Heart left ventricle (tissue), 16 donors: Measurements from ENCODE around the gene NGEF. TPM values are rescaled to one million over a fixed set of nuclear protein-coding genes. Genes with fewer than 3 reads are reported as not detected.

Experiments
- ATAC-seq, 4 donors: fragments of 200-7000 bp; cut with Tn5 transposase; one replicate each; pipeline ENCODE4 v1.9.1; 2020 to 2022; ENCODE audit warnings: moderate library complexity in 4 of 4, mild to moderate bottlenecking in 3 of 4, moderate number of reproducible peaks in 1 of 4
- DNase-seq, 5 donors: peaks; one replicate each; pipeline ENCODE4 v3.0.0-alpha.2; 2020
- H3K27ac ChIP-seq, 12 donors: fragments of 200-600 bp; sonication (generic) in 4 of 12; one replicate each; pipeline versions ENCODE4 v1.5.0 to v1.8.0; 2016 to 2022; ENCODE audit warnings: mild to moderate bottlenecking in 2 of 12
- H3K27me3 ChIP-seq, 9 donors: fragments of 200-600 bp; sonication (generic) in 2 of 9; one replicate each; pipeline versions ENCODE4 v1.5.1 to v1.8.0; 2016 to 2022; ENCODE audit warnings: mild to moderate bottlenecking in 3 of 9
- H3K36me3 ChIP-seq, 9 donors: fragments of 200-600 bp; sonication (generic) in 2 of 9; one replicate each; pipeline versions ENCODE4 v1.5.0 to v1.8.0; 2018 to 2022; ENCODE audit warnings: mild to moderate bottlenecking in 2 of 9
- H3K4me1 ChIP-seq, 12 donors: fragments of 200-600 bp; sonication (generic) in 4 of 12; one replicate each; pipeline versions ENCODE4 v1.5.0 to v1.8.0; 2016 to 2022; ENCODE audit warnings: mild to moderate bottlenecking in 3 of 12
- H3K4me3 ChIP-seq, 12 donors: fragments of 200-600 bp; sonication (generic) in 4 of 12; one replicate each; pipeline versions ENCODE4 v1.5.0 to v1.8.0; 2017 to 2022; ENCODE audit warnings: mild to moderate bottlenecking in 9 of 12, moderate library complexity in 4 of 12
- H3K9me3 ChIP-seq, 12 donors: fragments of 200-600 bp; sonication (generic) in 4 of 12; one replicate each; pipeline versions ENCODE4 v1.5.0 to v1.8.0; 2016 to 2022; ENCODE audit warnings: mild to moderate bottlenecking in 1 of 12
- POLR2A ChIP-seq, 2 donors: fragments of 450-650 bp; IDR thresholded peaks; one replicate each; pipeline ENCODE4 v1.6.1; 2017; ENCODE audit warnings: antibody characterized with exemption in 2 of 2, mild to moderate bottlenecking in 2 of 2, moderate library complexity in 2 of 2
- WGBS, 4 donors: extraction: QIAGEN DNeasy Blood & Tissue Kit in 2 of 4; methylation state at CpG; one replicate each; pipeline versions ENCODE4 v1.1.5 to v1.1.7; 2013 to 2018; 5-methylcytosine and 5-hydroxymethylcytosine counted together
- intact Hi-C, 10 donors: fragments of 100-400 bp; cut with DNase I; formaldehyde crosslinking; loops; one replicate each; pipeline versions ENCODE4 v1.11.1 to v1.14.2; 2022
- polyA plus RNA-seq, 2 donors: library from polyadenylated mRNA; stranded (reverse); fragments of 200-250 nt; gene quantifications; one replicate each; pipeline ENCODE4 v1.2.3, GENCODE V29; 2013
- total RNA-seq, 9 donors: library from RNA; depleted of rRNA in 2 of 9; stranded (reverse); fragments of >200 nt in 2 of 9; fragmentation: NEBNext Ultra II Directional in 3 of 9; extraction: Animal tissue kit (Norgen Biotek cat#: 25700) in 3 of 9; gene quantifications; one replicate each; pipeline versions ENCODE4 v1.1.0 to v1.2.4, GENCODE V29; 2016 to 2023
- TF ChIP-seq, protein P1 (sequence below), 12 donors: fragments of 200-600 bp; sonication (generic) in 4 of 12; IDR thresholded peaks; one replicate each; pipeline versions ENCODE4 v1.5.0 to v1.8.0; 2018 to 2022; ENCODE audit warnings: antibody characterized with exemption in 12 of 12, mild to moderate bottlenecking in 5 of 12
- donor health status: ischemic (EF 13 %, LVEDD 7.1; RV severe dilation, severe dysfunction).
- donor health status: healthy with polysubstance abuse.
- donor health status: DM: no; HTN: yes; CAD: no.
- donor health status: DM: no; HTN: no; CAD: no.
- donor health status: ischemic (EF 25% LVEDD 6.9; RV normal size, moderate dysfunction).
- donor health status: ischemic (EF 25% LVEDD 5.7; RV mildly dilated, moderate dysfunction).
- donor health status: healthy.
- donor health status: DM: yes; HTN: yes; CAD: no.
- donor health status: ischemic (EF 35%, LVEDD 5.7; RV mildly dilated, moderate dysfunction).
- donor health status: nonischemic (EF 11% LVEDD 7.7; RV severe dilation, severe dysfunction).
- donor health status: DM: yes; HTN: yes; CAD: no.
- donor health status: PGD.
- donor health status: ischemic (EF 29% LVEDD 5.4; RV normal size, mild dysfunction).
- donor health status: nonischemic (EF 23%, LVEDD 6.1; RV moderate dilation, normal function).

The NGEF gene
- total and polyA plus RNA-seq, 11 donors, result 0.15 to 0.62 (median 0.42) TPM; not detected in 4

DNA sequence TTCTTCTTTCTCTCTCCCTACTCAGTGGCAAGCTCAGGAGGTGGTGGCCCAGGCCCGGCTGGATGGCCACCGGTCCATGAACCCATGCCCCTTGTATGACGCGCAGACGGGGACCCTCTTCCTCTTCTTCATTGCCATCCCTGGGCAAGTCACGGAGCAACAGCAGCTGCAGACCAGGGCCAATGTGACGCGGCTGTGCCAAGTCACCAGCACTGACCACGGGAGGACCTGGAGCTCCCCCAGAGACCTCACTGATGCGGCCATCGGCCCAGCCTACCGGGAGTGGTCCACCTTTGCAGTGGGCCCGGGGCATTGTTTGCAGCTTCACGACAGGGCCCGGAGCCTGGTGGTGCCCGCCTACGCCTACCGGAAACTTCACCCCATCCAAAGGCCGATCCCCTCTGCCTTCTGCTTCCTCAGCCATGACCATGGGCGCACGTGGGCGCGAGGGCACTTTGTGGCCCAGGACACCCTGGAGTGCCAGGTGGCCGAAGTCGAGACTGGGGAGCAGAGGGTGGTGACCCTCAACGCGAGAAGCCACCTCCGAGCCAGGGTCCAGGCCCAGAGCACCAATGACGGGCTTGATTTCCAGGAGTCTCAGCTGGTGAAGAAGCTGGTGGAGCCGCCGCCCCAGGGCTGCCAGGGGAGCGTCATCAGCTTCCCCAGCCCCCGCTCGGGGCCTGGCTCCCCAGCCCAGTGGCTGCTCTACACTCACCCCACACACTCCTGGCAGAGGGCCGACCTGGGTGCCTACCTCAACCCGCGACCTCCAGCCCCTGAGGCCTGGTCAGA, 21.2 kb upstream of the NGEF start:
- H3K27ac ChIP-seq, result no peak overlapping the region
- H3K9me3 ChIP-seq, result no peaks in the 10 kb centered on the region
- no peaks in the 10 kb centered on the region for H3K27me3 ChIP-seq
- DNase-seq, result no peak
- ATAC-seq, result peak in 1 of 4 donors; percentile 39
- TF ChIP-seq POLR2A (IDR thresholded peaks at IDR 0.05), result no peak
- TF ChIP-seq, protein P1, sequence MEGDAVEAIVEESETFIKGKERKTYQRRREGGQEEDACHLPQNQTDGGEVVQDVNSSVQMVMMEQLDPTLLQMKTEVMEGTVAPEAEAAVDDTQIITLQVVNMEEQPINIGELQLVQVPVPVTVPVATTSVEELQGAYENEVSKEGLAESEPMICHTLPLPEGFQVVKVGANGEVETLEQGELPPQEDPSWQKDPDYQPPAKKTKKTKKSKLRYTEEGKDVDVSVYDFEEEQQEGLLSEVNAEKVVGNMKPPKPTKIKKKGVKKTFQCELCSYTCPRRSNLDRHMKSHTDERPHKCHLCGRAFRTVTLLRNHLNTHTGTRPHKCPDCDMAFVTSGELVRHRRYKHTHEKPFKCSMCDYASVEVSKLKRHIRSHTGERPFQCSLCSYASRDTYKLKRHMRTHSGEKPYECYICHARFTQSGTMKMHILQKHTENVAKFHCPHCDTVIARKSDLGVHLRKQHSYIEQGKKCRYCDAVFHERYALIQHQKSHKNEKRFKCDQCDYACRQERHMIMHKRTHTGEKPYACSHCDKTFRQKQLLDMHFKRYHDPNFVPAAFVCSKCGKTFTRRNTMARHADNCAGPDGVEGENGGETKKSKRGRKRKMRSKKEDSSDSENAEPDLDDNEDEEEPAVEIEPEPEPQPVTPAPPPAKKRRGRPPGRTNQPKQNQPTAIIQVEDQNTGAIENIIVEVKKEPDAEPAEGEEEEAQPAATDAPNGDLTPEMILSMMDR (IDR thresholded peaks at IDR 0.05), result no peak
- intact Hi-C loops, result loop anchor here in 1 of 10 donors (10.0 kb wide), 1 partner anchor 179 kb away; no protein-coding TSS in a partner anchor
- no peak overlapping the region for H3K4me3 ChIP-seq
- 93 to 96% (median 95%) methylated on average over 17 to 37 of the region's 37 CpGs for WGBS, 4 donors
- H3K36me3 ChIP-seq, result no peaks in the 10 kb centered on the region
- no peaks in the 10 kb centered on the region for H3K4me1 ChIP-seq

GRCh38 chr2:233033672-233034071, 20.6 kb upstream of the NGEF start:
- no peak for TF ChIP-seq POLR2A (IDR thresholded peaks at IDR 0.05)
- TF ChIP-seq, protein P1 (IDR thresholded peaks at IDR 0.05), result no peak
- no peaks in the 10 kb centered on the region for H3K9me3 ChIP-seq
- no peaks in the 10 kb centered on the region for H3K27me3 ChIP-seq
- DNase-seq (no peak), ATAC-seq (no peak)
- H3K36me3 ChIP-seq, result no peaks in the 10 kb centered on the region
- H3K4me1 ChIP-seq, result no peaks in the 10 kb centered on the region
- no peak overlapping the region for H3K4me3 ChIP-seq
- WGBS, 4 donors, result 84 to 87% (median 85%) methylated on average over 7 to 9 of the region's 9 CpGs
- intact Hi-C loops, result loop anchor here in 1 of 10 donors (10.0 kb wide), 1 partner anchor 179 kb away; no protein-coding TSS in a partner anchor
- no peak overlapping the region for H3K27ac ChIP-seq

- intact Hi-C loops, result loop anchor here in 1 of 10 donors (10.0 kb wide), 1 partner anchor 178 kb away; no protein-coding TSS in a partner anchor
Measured at GRCh38 chr2:233032551-233033320, 19.7 kb upstream of the NGEF start, which contains the start of gene NEU2. Gene NEU2, plus strand, starts transcription at chr2:233032672. Its CDS starts 0 bp downstream, at chr2:233032672.

More at GRCh38 chr2:233032551-233033320, 19.7 kb upstream of the NGEF start, which contains the start of gene NEU2:
- ATAC-seq, result no peak
- no peaks in the 10 kb centered on the region for H3K27me3 ChIP-seq
- 88 to 93% (median 90%) methylated on average over 12 to 13 of the region's 13 CpGs for WGBS, 4 donors
- no peaks in the 10 kb centered on the region for H3K36me3 ChIP-seq
- H3K4me3 ChIP-seq, result no peak within 1 kb of the TSS
- TF ChIP-seq POLR2A (IDR thresholded peaks at IDR 0.05), result no peak
- TF ChIP-seq, protein P1 (IDR thresholded peaks at IDR 0.05), result no peak
- DNase-seq, result no peak
- H3K27ac ChIP-seq, result no peak within 1 kb of the TSS
- no peaks in the 10 kb centered on the region for H3K4me1 ChIP-seq
- H3K9me3 ChIP-seq, result no peaks in the 10 kb centered on the region
